Activated naive CD8-positive, alpha-beta T cell treated with anti-CD3 and anti-CD28 coated beads for 36 hours (primary cell): ENCODE results near the gene SORBS2. TPM values are rescaled to one million over a fixed set of nuclear protein-coding genes. Genes with fewer than 3 reads are reported as not detected.

ENCODE experiments used
- DNase-seq: peaks from one replicate; pipeline ENCODE4 v3.0.0; 2021
- H3K27ac Mint-ChIP-seq: one replicate; pipeline ENCODE4 v1.8.0; 2022; ENCODE audit warnings: mild to moderate bottlenecking, moderate library complexity, mixed read lengths
- H3K27me3 Mint-ChIP-seq: one replicate; pipeline ENCODE4 v1.8.0; 2022; ENCODE audit warnings: mild to moderate bottlenecking, mixed read lengths
- H3K36me3 Mint-ChIP-seq: one replicate; pipeline ENCODE4 v1.8.0; 2021; ENCODE audit warnings: mild to moderate bottlenecking, mixed read lengths
- H3K4me1 Mint-ChIP-seq: one replicate; pipeline ENCODE4 v1.8.0; 2021; ENCODE audit warnings: mixed read lengths
- H3K4me3 Mint-ChIP-seq: one replicate; pipeline ENCODE4 v1.8.0; 2022; ENCODE audit warnings: mild to moderate bottlenecking, moderate library complexity, mixed read lengths
- H3K9me3 Mint-ChIP-seq: one replicate; pipeline ENCODE4 v1.8.0; 2022; ENCODE audit warnings: mixed read lengths
- total RNA-seq, 2 experiments: library from RNA; stranded (reverse); gene quantifications; one replicate each; pipeline ENCODE4 v1.2.3, GENCODE V29; 2021

Gene SORBS2
- total RNA-seq, 2 experiments from 2014 or later: not detected

GRCh38 chr4:185797596-185798338 lies 14.2 kb downstream of the SORBS2 start:
- H3K4me1 Mint-ChIP-seq: no peaks in the 10 kb centered on the region
- H3K27ac Mint-ChIP-seq: no peak overlapping the region
- no peak for DNase-seq
- H3K9me3 Mint-ChIP-seq: no peaks in the 10 kb centered on the region
- no peaks in the 10 kb centered on the region for H3K36me3 Mint-ChIP-seq
- no peak overlapping the region for H3K4me3 Mint-ChIP-seq
- H3K27me3 Mint-ChIP-seq: no peaks in the 10 kb centered on the region

GRCh38 chr4:185797018-185797417 lies 15.0 kb downstream of the SORBS2 start:
- H3K4me3 Mint-ChIP-seq: no peak overlapping the region
- H3K27me3 Mint-ChIP-seq: no peaks in the 10 kb centered on the region
- no peaks in the 10 kb centered on the region for H3K9me3 Mint-ChIP-seq
- H3K4me1 Mint-ChIP-seq: no peaks in the 10 kb centered on the region
- no peaks in the 10 kb centered on the region for H3K36me3 Mint-ChIP-seq
- DNase-seq: no peak
- H3K27ac Mint-ChIP-seq: no peak overlapping the region

- no peak overlapping the region for H3K27ac Mint-ChIP-seq
- no peaks in the 10 kb centered on the region for H3K27me3 Mint-ChIP-seq
- H3K4me1 Mint-ChIP-seq: no peaks in the 10 kb centered on the region
- DNase-seq: no peak
- H3K9me3 Mint-ChIP-seq: no peaks in the 10 kb centered on the region
- no peak overlapping the region for H3K4me3 Mint-ChIP-seq
- no peaks in the 10 kb centered on the region for H3K36me3 Mint-ChIP-seq
Measured at GRCh38 chr4:185796176-185796575, 15.8 kb downstream of the SORBS2 start.

- Mint-ChIP-seq H3K27ac (no peak overlapping the region), H3K36me3 (no peaks in the 10 kb centered on the region), H3K4me1 (no peaks in the 10 kb centered on the region), H3K27me3 (no peaks in the 10 kb centered on the region), H3K9me3 (no peaks in the 10 kb centered on the region), H3K4me3 (no peak overlapping the region)
- DNase-seq: no peak
Measured at GRCh38 chr4:185794637-185795036, 17.4 kb downstream of the SORBS2 start.

GRCh38 chr4:185793716-185794115 lies 18.3 kb downstream of the SORBS2 start:
- H3K27ac Mint-ChIP-seq: no peak overlapping the region
- no peaks in the 10 kb centered on the region for H3K9me3 Mint-ChIP-seq
- H3K4me3 Mint-ChIP-seq: no peak overlapping the region
- DNase-seq: no peak
- H3K4me1 Mint-ChIP-seq: no peaks in the 10 kb centered on the region
- no peaks in the 10 kb centered on the region for H3K27me3 Mint-ChIP-seq
- no peaks in the 10 kb centered on the region for H3K36me3 Mint-ChIP-seq

- H3K4me1 Mint-ChIP-seq: no peaks in the 10 kb centered on the region
- H3K27ac Mint-ChIP-seq: no peak overlapping the region
- H3K4me3 Mint-ChIP-seq: no peak overlapping the region
- no peaks in the 10 kb centered on the region for H3K27me3 Mint-ChIP-seq
- H3K36me3 Mint-ChIP-seq: no peaks in the 10 kb centered on the region
- no peak for DNase-seq
- H3K9me3 Mint-ChIP-seq: no peaks in the 10 kb centered on the region
Measured at GRCh38 chr4:185793116-185793485, 18.9 kb downstream of the SORBS2 start.

GRCh38 chr4:185792384-185793115 lies 19.4 kb downstream of the SORBS2 start:
- Mint-ChIP-seq H3K27ac (no peak overlapping the region), H3K36me3 (no peaks in the 10 kb centered on the region), H3K4me1 (no peaks in the 10 kb centered on the region), H3K9me3 (no peaks in the 10 kb centered on the region), H3K4me3 (no peak overlapping the region), H3K27me3 (no peaks in the 10 kb centered on the region)
- no peak for DNase-seq

GRCh38 chr4:185787926-185788679 lies 23.9 kb downstream of the SORBS2 start:
- Mint-ChIP-seq H3K4me3 (no peak overlapping the region), H3K27me3 (no peaks in the 10 kb centered on the region), H3K4me1 (no peaks in the 10 kb centered on the region), H3K36me3 (no peaks in the 10 kb centered on the region), H3K9me3 (no peaks in the 10 kb centered on the region), H3K27ac (no peak overlapping the region)
- no peak for DNase-seq

- H3K36me3 Mint-ChIP-seq: no peaks in the 10 kb centered on the region
- H3K27me3 Mint-ChIP-seq: peaks cover 6% of the 10 kb centered on the region
- no peak overlapping the region for H3K4me3 Mint-ChIP-seq
- DNase-seq: no peak
- H3K9me3 Mint-ChIP-seq: no peaks in the 10 kb centered on the region
- H3K4me1 Mint-ChIP-seq: no peaks in the 10 kb centered on the region
- no peak overlapping the region for H3K27ac Mint-ChIP-seq
Measured at GRCh38 chr4:185786422-185786821, 25.6 kb downstream of the SORBS2 start.

- Mint-ChIP-seq H3K9me3 (no peaks in the 10 kb centered on the region), H3K4me1 (no peaks in the 10 kb centered on the region), H3K27ac (no peak overlapping the region), H3K27me3 (peaks cover 9% of the 10 kb centered on the region), H3K36me3 (no peaks in the 10 kb centered on the region), H3K4me3 (no peak overlapping the region)
- no peak for DNase-seq
Measured at GRCh38 chr4:185783574-185783973, 28.4 kb downstream of the SORBS2 start.

GRCh38 chr4:185782523-185782922 lies 29.5 kb downstream of the SORBS2 start:
- Mint-ChIP-seq H3K36me3 (no peaks in the 10 kb centered on the region), H3K27ac (no peak overlapping the region), H3K4me1 (no peaks in the 10 kb centered on the region), H3K27me3 (peaks cover 10% of the 10 kb centered on the region), H3K4me3 (no peak overlapping the region), H3K9me3 (no peaks in the 10 kb centered on the region)
- DNase-seq: no peak

GRCh38 chr4:185781555-185782215 lies 30.3 kb downstream of the SORBS2 start:
- no peaks in the 10 kb centered on the region for H3K4me1 Mint-ChIP-seq
- H3K27ac Mint-ChIP-seq: no peak overlapping the region

GRCh38 chr4:185780472-185780871 lies 31.5 kb downstream of the SORBS2 start:
- no peaks in the 10 kb centered on the region for H3K4me1 Mint-ChIP-seq
- no peak overlapping the region for H3K4me3 Mint-ChIP-seq
- no peaks in the 10 kb centered on the region for H3K36me3 Mint-ChIP-seq
- no peak for DNase-seq
- H3K27ac Mint-ChIP-seq: no peak overlapping the region
- peaks cover 13% of the 10 kb centered on the region for H3K27me3 Mint-ChIP-seq
- no peaks in the 10 kb centered on the region for H3K9me3 Mint-ChIP-seq

More at GRCh38 chr4:185781555-185782215, 30.3 kb downstream of the SORBS2 start:
- no peak overlapping the region for H3K4me3 Mint-ChIP-seq
- no peaks in the 10 kb centered on the region for H3K9me3 Mint-ChIP-seq
- no peaks in the 10 kb centered on the region for H3K36me3 Mint-ChIP-seq
- DNase-seq: no peak
- H3K27me3 Mint-ChIP-seq: peaks cover 13% of the 10 kb centered on the region

GRCh38 chr4:185779517-185779916 lies 32.5 kb downstream of the SORBS2 start:
- H3K9me3 Mint-ChIP-seq: no peaks in the 10 kb centered on the region
- H3K4me3 Mint-ChIP-seq: no peak overlapping the region
- no peaks in the 10 kb centered on the region for H3K36me3 Mint-ChIP-seq
- no peaks in the 10 kb centered on the region for H3K4me1 Mint-ChIP-seq
- H3K27me3 Mint-ChIP-seq: peaks cover 22% of the 10 kb centered on the region
- no peak overlapping the region for H3K27ac Mint-ChIP-seq
- no peak for DNase-seq

GRCh38 chr4:185778307-185778706 lies 33.7 kb downstream of the SORBS2 start:
- Mint-ChIP-seq H3K36me3 (no peaks in the 10 kb centered on the region), H3K27me3 (peaks cover 30% of the 10 kb centered on the region), H3K27ac (no peak overlapping the region), H3K9me3 (no peaks in the 10 kb centered on the region), H3K4me1 (no peaks in the 10 kb centered on the region), H3K4me3 (no peak overlapping the region)
- DNase-seq: no peak
